Neuron (in vitro differentiated cells): ENCODE data around the gene FPR2.
"Not testable (repeated sequence)": the region's sequence is repeated elsewhere in the genome, so short reads cannot be mapped to it uniquely, and the experiment has no call there.

ENCODE experiments used
- H2AFZ ChIP-seq: one replicate; pipeline ENCODE4 v1.6.1; 2013; ENCODE audit warnings: low read depth, mild to moderate bottlenecking, inconsistent platforms, low read length, moderate library complexity
- H3K27me3 ChIP-seq: one replicate; pipeline ENCODE4 v1.6.1; 2013; ENCODE audit warnings: low read length; ENCODE audit not compliant: insufficient read depth
- H3K36me3 ChIP-seq: one replicate; pipeline ENCODE4 v1.6.1; 2013; ENCODE audit warnings: low read length; ENCODE audit not compliant: insufficient read depth
- H3K4me1 ChIP-seq: one replicate; pipeline ENCODE4 v1.6.1; 2013; ENCODE audit warnings: low read length; ENCODE audit not compliant: insufficient read depth
- H3K4me3 ChIP-seq: 2 replicates; pipeline ENCODE4 v1.5.1; 2013; ENCODE audit warnings: mild to moderate bottlenecking, low read length, moderate library complexity
- H3K9me3 ChIP-seq: one replicate; pipeline ENCODE4 v1.6.1; 2013; ENCODE audit warnings: low read length

The FPR2 gene

GRCh38 chr19:51727349-51727880 is 33.6 kb upstream of the FPR2 start:
- Histone ChIP-seq H2AFZ (no peak overlapping the region), H3K4me1 (peaks cover 17% of the 10 kb centered on the region)

GRCh38 chr19:51729781-51730180 is 31.2 kb upstream of the FPR2 start:
- no peak overlapping the region for H2AFZ ChIP-seq
- peaks cover 5% of the 10 kb centered on the region for H3K4me1 ChIP-seq
- peaks cover 19% of the 10 kb centered on the region for H3K27me3 ChIP-seq
- no peaks in the 10 kb centered on the region for H3K36me3 ChIP-seq
- H3K9me3 ChIP-seq = no peaks in the 10 kb centered on the region
- H3K4me3 ChIP-seq = no peak overlapping the region

More at GRCh38 chr19:51727349-51727880, 33.6 kb upstream of the FPR2 start:
- no peaks in the 10 kb centered on the region for H3K9me3 ChIP-seq
- H3K36me3 ChIP-seq = no peaks in the 10 kb centered on the region
- H3K27me3 ChIP-seq = peaks cover 26% of the 10 kb centered on the region
- H3K4me3 ChIP-seq = no peak overlapping the region

GRCh38 chr19:51733742-51734522 is 27.0 kb upstream of the FPR2 start:
- Histone ChIP-seq H3K9me3 (no peaks in the 10 kb centered on the region), H3K4me1 (no peaks in the 10 kb centered on the region), H2AFZ (no peak overlapping the region), H3K36me3 (no peaks in the 10 kb centered on the region), H3K27me3 (peaks cover 3% of the 10 kb centered on the region), H3K4me3 (no peak overlapping the region)

GRCh38 chr19:51735759-51736449 is 25.1 kb upstream of the FPR2 start:
- Histone ChIP-seq H3K36me3 (no peaks in the 10 kb centered on the region), H3K9me3 (no peaks in the 10 kb centered on the region), H3K4me1 (no peaks in the 10 kb centered on the region), H2AFZ (no peak overlapping the region), H3K4me3 (no peak overlapping the region), H3K27me3 (peaks cover 3% of the 10 kb centered on the region)

GRCh38 chr19:51737389-51737788 is 23.6 kb upstream of the FPR2 start:
- no peaks in the 10 kb centered on the region for H3K9me3 ChIP-seq
- no peak overlapping the region for H2AFZ ChIP-seq
- H3K4me3 ChIP-seq = no peak overlapping the region
- H3K4me1 ChIP-seq = no peaks in the 10 kb centered on the region
- no peaks in the 10 kb centered on the region for H3K36me3 ChIP-seq
- peaks cover 3% of the 10 kb centered on the region for H3K27me3 ChIP-seq

- H2AFZ ChIP-seq = no peak overlapping the region
- H3K4me1 ChIP-seq = no peaks in the 10 kb centered on the region
- H3K4me3 ChIP-seq = no peak overlapping the region
- peaks cover 3% of the 10 kb centered on the region for H3K27me3 ChIP-seq
- no peaks in the 10 kb centered on the region for H3K9me3 ChIP-seq
- no peaks in the 10 kb centered on the region for H3K36me3 ChIP-seq
Observed at GRCh38 chr19:51737924-51738323, 23.1 kb upstream of the FPR2 start.

GRCh38 chr19:51738523-51738922 is 22.5 kb upstream of the FPR2 start:
- not testable (repeated sequence) for H3K9me3 ChIP-seq, H3K36me3 ChIP-seq, H3K4me1 ChIP-seq, H2AFZ ChIP-seq, H3K27me3 ChIP-seq, H3K4me3 ChIP-seq

- Histone ChIP-seq H3K36me3 (no peaks in the 10 kb centered on the region), H3K4me1 (no peaks in the 10 kb centered on the region), H3K9me3 (no peaks in the 10 kb centered on the region), H3K4me3 (no peak overlapping the region), H3K27me3 (peaks cover 3% of the 10 kb centered on the region), H2AFZ (no peak overlapping the region)
Observed at GRCh38 chr19:51739466-51740213, 21.3 kb upstream of the FPR2 start.

- no peaks in the 10 kb centered on the region for H3K36me3 ChIP-seq
- H3K27me3 ChIP-seq = peaks cover 3% of the 10 kb centered on the region
- H3K4me1 ChIP-seq = no peaks in the 10 kb centered on the region
- no peak overlapping the region for H3K4me3 ChIP-seq
- H3K9me3 ChIP-seq = no peaks in the 10 kb centered on the region
- no peak overlapping the region for H2AFZ ChIP-seq
Observed at GRCh38 chr19:51740356-51740755, 20.6 kb upstream of the FPR2 start.

- Histone ChIP-seq H3K4me1 (no peaks in the 10 kb centered on the region), H3K36me3 (no peaks in the 10 kb centered on the region), H3K27me3 (peaks cover 3% of the 10 kb centered on the region), H2AFZ (no peak overlapping the region), H3K9me3 (no peaks in the 10 kb centered on the region), H3K4me3 (no peak overlapping the region)
Observed at GRCh38 chr19:51742789-51743188, 18.2 kb upstream of the FPR2 start.

- Histone ChIP-seq H2AFZ (no peak overlapping the region), H3K36me3 (no peaks in the 10 kb centered on the region), H3K4me1 (no peaks in the 10 kb centered on the region), H3K9me3 (no peaks in the 10 kb centered on the region), H3K27me3 (peaks cover 3% of the 10 kb centered on the region), H3K4me3 (no peak overlapping the region)
Observed at GRCh38 chr19:51743405-51743804, 17.6 kb upstream of the FPR2 start.

GRCh38 chr19:51746731-51747130 is 14.2 kb upstream of the FPR2 start:
- H3K36me3 ChIP-seq = no peaks in the 10 kb centered on the region

GRCh38 chr19:51749979-51750378 is 11.0 kb upstream of the FPR2 start:
- Histone ChIP-seq H3K36me3 (no peaks in the 10 kb centered on the region), H2AFZ (no peak overlapping the region), H3K4me1 (no peaks in the 10 kb centered on the region), H3K27me3 (no peaks in the 10 kb centered on the region), H3K9me3 (no peaks in the 10 kb centered on the region), H3K4me3 (no peak overlapping the region)

More at GRCh38 chr19:51746731-51747130, 14.2 kb upstream of the FPR2 start:
- H3K4me3 ChIP-seq = no peak overlapping the region
- H3K9me3 ChIP-seq = no peaks in the 10 kb centered on the region
- no peaks in the 10 kb centered on the region for H3K27me3 ChIP-seq
- H3K4me1 ChIP-seq = no peaks in the 10 kb centered on the region
- no peak overlapping the region for H2AFZ ChIP-seq
